Upper lobe of left lung (tissue), 6 donors: ENCODE results near the gene HBS1L. TPM values are rescaled to one million over a fixed set of nuclear protein-coding genes. Genes with fewer than 3 reads are reported as not detected.

ENCODE experiments used
- ATAC-seq, 2 donors: fragments of 200-7000 bp; cut with Tn5 transposase; one replicate each; pipeline ENCODE4 v1.9.1; 2022; ENCODE audit warnings: mild to moderate bottlenecking in 2 of 2, moderate library complexity in 2 of 2; ENCODE audit not compliant: low FRiP score in 2 of 2
- DNase-seq, 2 donors: peaks; one replicate each; pipeline ENCODE4 v3.0.0-alpha.2; 2019 to 2020
- H3K27ac ChIP-seq, 4 donors: fragments of 200-600 bp; sonication (generic); one replicate each; pipeline ENCODE4 v1.5.1; 2016 to 2019
- H3K27me3 ChIP-seq, 4 donors: fragments of 200-600 bp; sonication (generic); one replicate each; pipeline ENCODE4 v1.5.1; 2017 to 2019
- H3K36me3 ChIP-seq, 4 donors: fragments of 200-600 bp; sonication (generic); one replicate each; pipeline ENCODE4 v1.5.1; 2016 to 2019
- H3K4me1 ChIP-seq, 4 donors: fragments of 200-600 bp; sonication (generic); one replicate each; pipeline ENCODE4 v1.5.1; 2018 to 2019
- H3K4me3 ChIP-seq, 4 donors: fragments of 200-600 bp; sonication (generic); one replicate each; pipeline ENCODE4 v1.5.1; 2017 to 2019; ENCODE audit warnings: mild to moderate bottlenecking in 2 of 4, moderate library complexity in 1 of 4
- H3K9me3 ChIP-seq, 4 donors: fragments of 200-600 bp; sonication (generic); one replicate each; pipeline ENCODE4 v1.5.1; 2018 to 2019
- CTCF ChIP-seq, 6 experiments: fragments of 450-650 bp in 4 of 6; fragments of 200-600 bp in 2 of 6; sonication (generic) in 2 of 6; IDR thresholded peaks; one replicate each; pipeline ENCODE4 v1.5.1; 2016 to 2019; ENCODE audit warnings: antibody characterized with exemption in 6 of 6
- EP300 ChIP-seq, 4 donors: sonication (generic); formaldehyde crosslinking; IDR thresholded peaks; one replicate each; pipeline ENCODE4 v1.5.1; 2017; ENCODE audit warnings: antibody characterized with exemption in 4 of 4, control low read depth in 2 of 4
- POLR2A ChIP-seq, 4 donors: fragments of 450-650 bp; IDR thresholded peaks; one replicate each; pipeline ENCODE4 v1.5.1; 2016 to 2017; ENCODE audit warnings: antibody characterized with exemption in 4 of 4, mild to moderate bottlenecking in 2 of 4
- POLR2AphosphoS5 ChIP-seq, 2 donors: sonication (generic); formaldehyde crosslinking; IDR thresholded peaks; one replicate each; pipeline ENCODE4 v1.5.1; 2017; ENCODE audit warnings: antibody characterized with exemption in 2 of 2
- WGBS, 2 donors: methylation state at CpG; one replicate each; pipeline ENCODE4 v1.1.5; 2017 to 2018; 5-methylcytosine and 5-hydroxymethylcytosine counted together
- total RNA-seq, 6 donors: library from RNA; depleted of rRNA in 4 of 6; stranded (reverse); fragments of >200 nt in 4 of 6; gene quantifications; one replicate each; pipeline versions ENCODE4 v1.1.0 to v1.2.1, GENCODE V29; 2016 to 2021
- donor health status: DM: no; HTN: no; CAD: no; lungs with moderate emphysema.
- donor health status: DM: no; HTN: yes; CAD: no; lungs with severe emphysema.

HBS1L gene
- total RNA-seq, 6 donors from 2014 or later: 16.8 to 47.0 (median 38.5) TPM

DNA sequence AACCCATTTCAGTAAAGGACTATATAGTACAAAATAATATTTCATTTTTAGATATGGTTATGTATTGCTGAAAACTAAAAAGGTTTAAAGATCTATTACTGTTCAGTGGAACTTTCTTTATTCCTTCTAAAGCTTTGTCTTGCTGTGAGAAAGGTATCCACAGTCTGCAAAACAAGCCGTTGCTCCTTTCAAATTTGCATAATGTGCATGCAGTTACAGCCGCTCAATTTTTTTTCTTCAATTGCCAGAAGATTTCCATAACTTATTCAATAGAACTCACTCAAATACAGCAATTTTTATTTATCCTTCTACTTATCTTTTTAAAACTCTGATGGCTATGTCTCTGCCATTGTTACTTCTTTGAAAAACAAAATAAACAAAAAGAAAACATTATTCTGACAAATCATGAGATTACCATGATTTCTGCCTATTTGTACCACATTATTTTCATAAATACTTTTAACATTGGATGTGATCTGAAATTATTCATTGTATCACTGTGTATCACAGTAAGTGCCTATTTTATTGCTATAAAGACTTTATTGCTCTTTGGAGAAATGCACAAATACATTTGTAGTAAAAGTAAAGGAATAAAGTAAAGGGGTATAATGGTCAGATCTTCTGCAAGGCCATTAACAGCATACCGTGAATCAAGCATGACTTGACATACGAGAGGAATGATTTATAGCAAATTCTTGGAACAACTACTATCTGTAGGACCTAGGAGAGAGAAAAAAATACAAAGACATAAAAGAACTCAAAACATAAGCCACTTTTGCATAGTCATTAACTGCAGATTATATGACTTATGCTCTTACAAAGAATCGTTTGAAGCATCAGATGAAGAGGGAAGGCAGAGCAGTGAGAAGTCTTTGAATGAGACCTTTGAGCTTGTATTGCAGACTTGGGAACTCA is 29.6 kb upstream of the HBS1L start:
- peaks cover 0 to 14% (median 6%) of the 10 kb centered on the region in 4 donors for H3K9me3 ChIP-seq
- H3K27ac ChIP-seq: no peak overlapping the region
- H3K27me3 ChIP-seq: no peaks in the 10 kb centered on the region
- no peaks in the 10 kb centered on the region for H3K36me3 ChIP-seq
- H3K4me1 ChIP-seq: no peaks in the 10 kb centered on the region
- DNase-seq (no peak), ATAC-seq (no peak)
- TF ChIP-seq CTCF (IDR thresholded peaks at IDR 0.05) (no peak), POLR2A (IDR thresholded peaks at IDR 0.05) (no peak), POLR2AphosphoS5 (IDR thresholded peaks at IDR 0.05) (no peak), EP300 (IDR thresholded peaks at IDR 0.05) (no peak)
- H3K4me3 ChIP-seq: no peak overlapping the region
- 55 to 71% methylated on average over 5 of the region's 5 CpGs for WGBS, 2 donors

GRCh38 chr6:135081966-135082365 is 27.3 kb upstream of the HBS1L start:
- WGBS, 2 donors: 71 to 77% methylated on average over 1 of the region's 1 CpG
- peaks cover 0 to 14% (median 6%) of the 10 kb centered on the region in 4 donors for H3K9me3 ChIP-seq
- DNase-seq: no peak
- H3K4me1 ChIP-seq: no peaks in the 10 kb centered on the region
- ATAC-seq: no peak
- no peak overlapping the region for H3K27ac ChIP-seq
- no peaks in the 10 kb centered on the region for H3K36me3 ChIP-seq
- no peak overlapping the region for H3K4me3 ChIP-seq
- TF ChIP-seq POLR2AphosphoS5 (IDR thresholded peaks at IDR 0.05): no peak
- TF ChIP-seq EP300 (IDR thresholded peaks at IDR 0.05): no peak
- no peak for TF ChIP-seq CTCF (IDR thresholded peaks at IDR 0.05)
- TF ChIP-seq POLR2A (IDR thresholded peaks at IDR 0.05): no peak
- H3K27me3 ChIP-seq: no peaks in the 10 kb centered on the region

DNA sequence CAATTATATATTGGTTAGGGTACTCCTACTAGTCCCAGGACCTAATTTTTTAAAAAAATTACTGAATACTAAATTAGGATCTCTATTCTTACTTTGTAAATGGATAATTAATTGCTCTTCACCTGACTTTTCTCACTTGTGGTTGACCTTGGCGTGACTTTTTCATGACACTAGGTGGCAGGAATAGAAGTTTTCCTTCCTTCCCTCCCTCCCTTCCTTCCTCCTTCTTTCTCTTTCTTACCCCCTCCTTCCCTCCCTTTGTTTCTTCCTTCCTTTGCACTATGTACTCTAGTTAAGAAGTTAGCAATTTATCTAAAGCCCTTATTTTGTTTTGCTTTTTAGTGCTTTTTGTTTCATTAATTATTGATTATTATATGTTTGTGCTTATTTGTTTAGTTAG is 20.4 kb upstream of the HBS1L start:
- H3K4me3 ChIP-seq: no peak overlapping the region
- no peaks in the 10 kb centered on the region for H3K27me3 ChIP-seq
- DNase-seq (no peak), ATAC-seq (no peak)
- TF ChIP-seq CTCF (IDR thresholded peaks at IDR 0.05): no peak
- no peak for TF ChIP-seq POLR2A (IDR thresholded peaks at IDR 0.05)
- TF ChIP-seq POLR2AphosphoS5 (IDR thresholded peaks at IDR 0.05): no peak
- TF ChIP-seq EP300 (IDR thresholded peaks at IDR 0.05): no peak
- no peaks in the 10 kb centered on the region for H3K9me3 ChIP-seq
- no peak overlapping the region for H3K27ac ChIP-seq
- 50 to 52% methylated on average over 1 of the region's 1 CpG for WGBS, 2 donors
- H3K4me1 ChIP-seq: no peaks in the 10 kb centered on the region
- H3K36me3 ChIP-seq: no peaks in the 10 kb centered on the region

DNA sequence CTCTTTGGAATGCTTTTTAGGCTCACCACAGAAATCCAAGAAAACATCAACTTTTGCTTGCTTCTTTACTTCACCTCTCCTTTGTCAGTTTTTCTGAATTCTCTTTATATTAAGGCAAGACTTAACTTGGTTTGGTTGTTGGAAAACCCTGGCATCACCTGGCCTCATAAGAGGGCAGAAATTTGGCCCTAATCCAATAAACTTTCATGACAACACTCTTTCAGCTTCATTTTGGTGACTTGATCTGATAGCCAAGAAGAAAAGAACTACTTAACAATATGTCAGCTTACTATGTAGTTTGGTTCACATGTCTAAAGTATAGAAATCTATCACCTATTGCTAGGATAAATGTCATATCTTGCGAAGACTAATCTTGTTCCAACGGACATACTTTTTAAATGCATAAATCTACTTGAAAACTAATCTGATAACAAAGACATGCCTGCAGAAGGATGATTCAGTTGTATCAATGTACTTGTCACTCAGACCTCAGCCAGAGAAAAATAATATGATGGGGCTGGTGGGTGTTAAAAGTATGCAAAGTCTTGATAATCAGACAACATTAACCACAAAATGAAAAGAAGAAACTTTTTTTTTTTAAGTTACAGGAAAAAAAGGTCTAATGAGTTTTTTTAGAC is 19.3 kb upstream of the HBS1L start:
- H3K9me3 ChIP-seq: no peaks in the 10 kb centered on the region
- H3K4me1 ChIP-seq: no peaks in the 10 kb centered on the region
- TF ChIP-seq POLR2AphosphoS5 (IDR thresholded peaks at IDR 0.05) (no peak), CTCF (IDR thresholded peaks at IDR 0.05) (no peak), POLR2A (IDR thresholded peaks at IDR 0.05) (no peak), EP300 (IDR thresholded peaks at IDR 0.05) (no peak)
- H3K27me3 ChIP-seq: no peaks in the 10 kb centered on the region
- H3K36me3 ChIP-seq: no peaks in the 10 kb centered on the region
- no peak overlapping the region for H3K4me3 ChIP-seq
- H3K27ac ChIP-seq: no peak overlapping the region
- ATAC-seq (no peak), DNase-seq (no peak)
- 54 to 74% methylated on average over 2 of the region's 2 CpGs for WGBS, 2 donors
